HG02973 (cell line): ENCODE measurements around the gene KLHL2.

Source experiments
- ATAC-seq: cut with Tn5 transposase; IDR thresholded peaks from one replicate; pipeline ENCODE4 v1.9.1; 2021; ENCODE audit warnings: moderate library complexity; ENCODE audit not compliant: unreplicated experiment

The KLHL2 gene

GRCh38 chr4:165360985-165361670 is 153.8 kb downstream of the KLHL2 start:
- no peak for ATAC-seq

- ATAC-seq, result no peak
Measured at GRCh38 chr4:165361810-165362209, 154.4 kb downstream of the KLHL2 start.

GRCh38 chr4:165364452-165365080 is 157.2 kb downstream of the KLHL2 start:
- no peak for ATAC-seq

DNA sequence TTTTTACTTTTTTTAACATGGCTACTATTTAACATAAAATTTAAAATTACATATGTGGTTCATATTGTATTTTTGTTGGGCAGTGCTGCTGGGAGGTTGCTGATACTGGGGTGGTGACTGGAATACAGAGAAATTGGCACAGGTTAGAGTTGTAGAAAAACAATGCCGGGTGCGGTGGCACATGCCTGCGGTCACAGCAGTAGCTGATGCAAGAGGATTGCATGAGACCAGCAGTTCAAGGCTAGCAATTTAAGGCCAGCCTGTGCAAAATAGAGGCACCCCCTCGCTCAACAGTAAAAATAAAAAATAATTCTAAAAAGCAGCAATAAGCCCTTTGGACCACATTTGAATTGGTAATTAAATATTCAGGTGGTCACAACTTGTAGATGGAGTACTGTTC is 159.7 kb downstream of the KLHL2 start:
- no peak for ATAC-seq

- ATAC-seq, result no peak
Measured at GRCh38 chr4:165368114-165368513, 160.8 kb downstream of the KLHL2 start.

DNA sequence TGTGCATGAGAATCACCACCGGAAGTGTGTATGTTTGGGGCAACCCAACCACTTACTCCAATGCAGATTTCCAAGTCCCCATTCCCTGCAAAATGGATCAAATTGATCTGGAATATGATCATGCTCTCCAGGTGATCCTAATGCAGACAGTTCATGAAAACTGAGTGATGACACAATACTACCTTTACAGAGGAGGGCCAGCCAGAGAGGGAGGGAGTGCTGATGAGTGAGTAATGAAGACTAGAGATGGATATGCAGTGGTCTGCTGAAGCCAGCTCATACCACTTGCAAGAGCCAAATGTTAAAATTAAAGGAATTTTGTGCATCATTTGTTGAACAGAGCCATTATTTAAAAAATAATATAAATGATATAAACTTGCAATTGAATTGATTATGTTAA is 161.2 kb downstream of the KLHL2 start:
- ATAC-seq, result no peak

DNA sequence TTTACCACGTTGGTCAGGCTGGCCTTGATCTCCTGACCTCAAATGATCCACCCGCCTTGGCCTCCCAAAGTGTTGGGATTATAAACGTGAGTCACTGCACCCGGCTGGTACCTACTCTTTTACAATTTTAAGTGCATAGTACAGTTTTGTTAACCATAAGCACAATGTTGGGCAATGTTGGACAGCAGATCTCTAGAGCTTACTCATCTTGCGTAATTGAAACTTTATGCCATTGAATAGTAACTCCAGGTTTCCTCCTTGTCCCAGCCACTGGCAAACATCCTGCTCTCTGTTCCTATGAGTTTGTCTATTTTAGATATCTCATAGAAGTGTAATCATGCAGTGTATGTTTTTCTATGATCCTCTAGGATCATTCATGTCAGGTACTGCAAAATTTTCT is 162.2 kb downstream of the KLHL2 start:
- no peak for ATAC-seq

- no peak for ATAC-seq
Measured at GRCh38 chr4:165370530-165370929, 163.2 kb downstream of the KLHL2 start.
